Ovary (tissue), 9 donors: ENCODE data around the gene NUB1. TPM values are rescaled to one million over a fixed set of nuclear protein-coding genes. Genes with fewer than 3 reads are reported as not detected.

Source experiments
- DNase-seq, 5 donors: peaks; one replicate each; pipeline ENCODE4 v3.0.0-alpha.2; 2019 to 2020
- H3K27ac ChIP-seq, 2 donors: fragments of 200-600 bp; one replicate each; pipeline versions ENCODE4 v1.5.1 to v1.8.0; 2019 to 2022
- H3K27me3 ChIP-seq: fragments of 200-600 bp; one replicate; pipeline ENCODE4 v1.8.0; 2022
- H3K36me3 ChIP-seq: fragments of 200-600 bp; sonication (generic); one replicate; pipeline ENCODE4 v1.5.1; 2019
- H3K4me1 ChIP-seq: one replicate; pipeline ENCODE4 v1.8.1; 2013; ENCODE audit warnings: mild to moderate bottlenecking, moderate library complexity; ENCODE audit not compliant: insufficient read depth
- H3K4me3 ChIP-seq: fragments of 200-600 bp; sonication (generic); one replicate; pipeline ENCODE4 v1.5.1; 2017
- H3K9me3 ChIP-seq, 2 donors: fragments of 200-600 bp in 1 of 2; sonication (generic) in 1 of 2; one replicate each; pipeline versions ENCODE4 v1.5.1 to v1.8.1; 2013 to 2019; ENCODE audit warnings: mild to moderate bottlenecking in 1 of 2, moderate library complexity in 1 of 2
- EP300 ChIP-seq: sonication (generic); formaldehyde crosslinking; IDR thresholded peaks from one replicate; pipeline ENCODE4 v1.6.1; 2017; ENCODE audit warnings: antibody characterized with exemption
- POLR2A ChIP-seq: fragments of 450-650 bp; IDR thresholded peaks from one replicate; pipeline ENCODE4 v1.6.1; 2017; ENCODE audit warnings: antibody characterized with exemption, mild to moderate bottlenecking, moderate library complexity
- WGBS, 3 donors: extraction: QIAGEN DNeasy Blood & Tissue Kit in 1 of 3; methylation state at CpG; one replicate each; pipeline versions ENCODE4 v1.1.5 to v1.1.7; 2013 to 2017; 5-methylcytosine and 5-hydroxymethylcytosine counted together
- intact Hi-C, 4 donors: fragments of 100-400 bp; cut with DNase I; formaldehyde crosslinking; loops; one replicate each; pipeline versions ENCODE4 v1.11.0 to v1.15.1; 2022 to 2023
- polyA plus RNA-seq, 2 donors: library from polyadenylated mRNA; stranded (reverse); fragments of 200-250 nt in 1 of 2; fragments of 350-450 nt in 1 of 2; fragmentation: Illumina TruSeq in 1 of 2; extraction: RNeasy Lipid Tissue Mini Kit (QIAGEN cat#74804) in 1 of 2; gene quantifications; one replicate each; pipeline ENCODE4 v1.2.3, GENCODE V29; 2013 to 2014
- total RNA-seq, 7 donors: library from RNA; depleted of rRNA in 2 of 7; stranded (reverse); fragments of >200 nt in 2 of 7; fragmentation: NEBNext Ultra II Directional in 3 of 7; extraction: Animal tissue kit (Norgen Biotek cat#: 25700) in 3 of 7; gene quantifications; one replicate each; pipeline versions ENCODE4 v1.1.0 to v1.2.4, GENCODE V29; 2016 to 2023
- TF ChIP-seq, protein P1 (sequence below), 3 donors: fragments of 450-650 bp in 2 of 3; fragments of 200-600 bp in 1 of 3; IDR thresholded peaks; one replicate each; pipeline versions ENCODE4 v1.5.1 to v1.8.0; 2016 to 2022; ENCODE audit warnings: antibody characterized with exemption in 3 of 3, mild to moderate bottlenecking in 1 of 3
- donor health status: DM: no; HTN: no; CAD: no; lungs with moderate emphysema.
- donor health status: DM: no; HTN: no; CAD: no.
- donor health status: Bipolar disorder and iron deficiency.
- donor health status: DM: yes; HTN: yes; CAD: no.
- donor health status: DM: no; HTN: no; CAD: no.
- donor health status: DM: yes; HTN: yes; CAD: no.

The NUB1 gene
- total and polyA plus RNA-seq, 9 donors: 33.8 to 162 (median 45.6) TPM

DNA sequence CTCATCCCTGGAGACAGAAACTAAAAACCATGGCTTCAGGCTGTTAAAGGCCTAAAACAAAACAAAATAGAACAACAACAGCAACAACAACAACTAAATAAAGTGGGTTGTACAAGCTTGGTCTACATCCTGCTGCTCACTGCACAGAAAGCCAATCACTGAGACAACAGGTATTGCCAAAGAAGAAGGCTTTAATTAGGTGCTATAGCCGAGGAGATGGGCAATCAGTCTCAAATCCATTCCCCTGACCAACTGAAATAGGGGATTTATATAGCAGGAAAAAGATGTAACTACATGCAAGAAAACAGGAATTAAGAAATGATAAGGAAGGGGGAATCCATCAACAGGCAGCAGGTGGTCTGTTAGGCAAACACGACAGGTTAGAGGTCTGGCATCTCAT, 22.4 kb upstream of the NUB1 start:
- no peak for DNase-seq
- H3K4me3 ChIP-seq: no peak overlapping the region
- 73 to 84% (median 75%) methylated on average over 2 of the region's 2 CpGs for WGBS, 3 donors
- no peaks in the 10 kb centered on the region for H3K4me1 ChIP-seq
- intact Hi-C loops: loop anchor here in 1 of 4 donors (5.0 kb wide), 1 partner anchor 33 kb away; no protein-coding TSS in a partner anchor
- H3K9me3 ChIP-seq: no peaks in the 10 kb centered on the region
- H3K27ac ChIP-seq: no peak overlapping the region
- no peaks in the 10 kb centered on the region for H3K36me3 ChIP-seq
- TF ChIP-seq POLR2A (no peak), EP300 (no peak)
- TF ChIP-seq, protein P1, sequence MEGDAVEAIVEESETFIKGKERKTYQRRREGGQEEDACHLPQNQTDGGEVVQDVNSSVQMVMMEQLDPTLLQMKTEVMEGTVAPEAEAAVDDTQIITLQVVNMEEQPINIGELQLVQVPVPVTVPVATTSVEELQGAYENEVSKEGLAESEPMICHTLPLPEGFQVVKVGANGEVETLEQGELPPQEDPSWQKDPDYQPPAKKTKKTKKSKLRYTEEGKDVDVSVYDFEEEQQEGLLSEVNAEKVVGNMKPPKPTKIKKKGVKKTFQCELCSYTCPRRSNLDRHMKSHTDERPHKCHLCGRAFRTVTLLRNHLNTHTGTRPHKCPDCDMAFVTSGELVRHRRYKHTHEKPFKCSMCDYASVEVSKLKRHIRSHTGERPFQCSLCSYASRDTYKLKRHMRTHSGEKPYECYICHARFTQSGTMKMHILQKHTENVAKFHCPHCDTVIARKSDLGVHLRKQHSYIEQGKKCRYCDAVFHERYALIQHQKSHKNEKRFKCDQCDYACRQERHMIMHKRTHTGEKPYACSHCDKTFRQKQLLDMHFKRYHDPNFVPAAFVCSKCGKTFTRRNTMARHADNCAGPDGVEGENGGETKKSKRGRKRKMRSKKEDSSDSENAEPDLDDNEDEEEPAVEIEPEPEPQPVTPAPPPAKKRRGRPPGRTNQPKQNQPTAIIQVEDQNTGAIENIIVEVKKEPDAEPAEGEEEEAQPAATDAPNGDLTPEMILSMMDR (IDR thresholded peaks at IDR 0.05): no peak
- no peaks in the 10 kb centered on the region for H3K27me3 ChIP-seq

DNA sequence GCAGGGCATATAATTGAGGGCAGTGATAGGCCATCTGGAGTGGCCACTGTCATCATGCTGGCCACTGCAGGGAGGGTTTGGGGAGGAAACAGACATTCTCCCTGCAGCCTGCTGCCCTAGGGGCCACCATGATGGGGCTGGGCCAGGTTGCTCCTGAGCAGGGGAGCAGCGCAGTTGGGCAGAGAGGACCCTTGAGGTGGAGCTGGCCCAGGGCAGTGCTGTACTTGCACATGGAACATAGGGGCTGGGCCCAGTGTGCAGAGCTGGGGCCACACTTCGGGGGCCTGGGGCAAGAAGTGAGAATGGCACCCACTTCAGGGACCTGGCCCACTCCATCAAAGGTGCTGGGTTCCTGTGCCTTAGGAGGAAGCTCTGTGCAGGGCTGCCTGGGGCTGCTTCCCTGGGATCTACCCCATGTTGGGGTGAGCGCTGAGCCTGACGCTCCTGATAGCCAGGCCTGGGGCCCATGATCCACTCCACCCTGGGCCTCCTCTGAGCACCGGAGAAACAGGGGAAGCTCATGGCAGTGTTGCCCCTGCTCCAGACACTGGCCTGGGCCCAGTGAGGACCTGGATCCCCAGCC, 21.3 kb upstream of the NUB1 start:
- Histone ChIP-seq H3K36me3 (no peaks in the 10 kb centered on the region), H3K4me1 (no peaks in the 10 kb centered on the region), H3K27me3 (no peaks in the 10 kb centered on the region), H3K4me3 (no peak overlapping the region), H3K9me3 (no peaks in the 10 kb centered on the region), H3K27ac (no peak overlapping the region)
- DNase-seq: no peak
- 87 to 96% (median 90%) methylated on average over 4 to 5 of the region's 5 CpGs for WGBS, 3 donors
- TF ChIP-seq, protein P1 (IDR thresholded peaks at IDR 0.05): no peak
- TF ChIP-seq EP300 (no peak), POLR2A (no peak)
- intact Hi-C loops: no loop called here

DNA sequence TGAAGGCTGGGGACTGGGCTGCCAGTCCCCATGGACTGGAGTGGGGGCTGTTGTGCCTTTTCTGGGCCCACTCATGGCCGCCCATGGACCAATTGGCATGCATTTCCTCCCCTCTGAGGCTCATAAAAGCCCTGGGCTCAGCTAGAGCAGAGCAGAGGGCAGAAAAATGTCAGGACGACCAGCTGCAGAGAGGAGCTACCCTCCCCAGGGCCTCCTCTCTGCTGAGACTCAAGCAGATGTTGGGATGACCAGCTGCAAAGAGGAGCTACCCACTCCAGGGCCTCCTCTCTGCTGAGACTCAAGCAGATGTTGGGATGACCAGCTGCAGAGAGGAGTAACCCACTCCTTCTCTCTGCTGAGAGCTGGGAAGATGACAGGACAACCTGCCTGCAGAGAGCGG, 20.3 kb upstream of the NUB1 start:
- Histone ChIP-seq H3K9me3 (no peaks in the 10 kb centered on the region), H3K36me3 (no peaks in the 10 kb centered on the region), H3K4me3 (no peak overlapping the region), H3K27ac (no peak overlapping the region), H3K27me3 (no peaks in the 10 kb centered on the region), H3K4me1 (no peaks in the 10 kb centered on the region)
- intact Hi-C loops: no loop called here
- WGBS, 3 donors: 72 to 84% (median 76%) methylated on average over 3 of the region's 3 CpGs
- DNase-seq: no peak
- TF ChIP-seq EP300: no peak
- no peak for TF ChIP-seq POLR2A
- TF ChIP-seq, protein P1 (IDR thresholded peaks at IDR 0.05): no peak

DNA sequence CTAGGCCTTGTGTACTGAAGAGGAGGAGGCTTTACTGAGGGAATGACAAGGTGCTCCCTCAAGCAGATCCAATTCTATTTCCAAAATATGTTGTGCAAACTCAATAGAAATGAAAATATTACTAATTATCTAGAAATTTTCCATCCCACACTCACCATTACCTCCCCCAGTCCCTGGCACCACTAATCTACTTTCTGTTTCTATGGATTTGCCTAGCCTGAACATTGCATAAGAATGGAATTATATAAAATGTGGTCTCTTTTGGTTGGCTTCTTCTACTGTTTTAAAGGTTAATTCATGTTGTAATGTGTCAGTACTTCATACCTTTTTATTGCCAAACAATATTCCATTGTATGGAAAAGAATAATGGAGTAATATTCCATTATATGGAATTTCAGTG, 18.7 kb upstream of the NUB1 start:
- intact Hi-C loops: no loop called here
- H3K36me3 ChIP-seq: no peaks in the 10 kb centered on the region
- no peak for DNase-seq
- no peaks in the 10 kb centered on the region for H3K27me3 ChIP-seq
- TF ChIP-seq EP300: no peak
- TF ChIP-seq, protein P1 (IDR thresholded peaks at IDR 0.05): no peak
- H3K9me3 ChIP-seq: no peaks in the 10 kb centered on the region
- H3K4me1 ChIP-seq: no peaks in the 10 kb centered on the region
- H3K27ac ChIP-seq: no peak overlapping the region
- no peak overlapping the region for H3K4me3 ChIP-seq
